Stimulated activated CD4-positive, alpha-beta T cell treated with anti-CD3 and anti-CD28 coated beads, Interleukin-1b, Interleukin-23, amount 100 ng/mL, for 4 hours (primary cell): ENCODE results near the gene MIPEP.
"Not testable (repeated sequence)": the region's sequence is repeated elsewhere in the genome, so short reads cannot be mapped to it uniquely, and the experiment has no call there.

Experiments used
- DNase-seq, 2 donors: peaks; one replicate each; pipeline ENCODE4 v3.0.0-alpha.2; 2020; ENCODE audit warnings: low read depth in 2 of 2

The MIPEP gene

GRCh38 chr13:23888658-23889614 lies at the start of gene MIPEP:
MIPEP (minus strand) TSS chr13:23889400; CDS start chr13:23889320, 80 bp downstream.
- peak; percentile 86 to 88 for DNase-seq

- no peak for DNase-seq
Observed at GRCh38 chr13:23934520-23934919, 45.3 kb upstream of the MIPEP start.

- DNase-seq = no peak
Observed at GRCh38 chr13:23928985-23929384, 39.8 kb upstream of the MIPEP start.

- DNase-seq = no peak
Observed at GRCh38 chr13:23923031-23923430, 33.8 kb upstream of the MIPEP start.

GRCh38 chr13:23922005-23922932 lies 33.1 kb upstream of the MIPEP start:
- no peak for DNase-seq

GRCh38 chr13:23921451-23921888 lies 32.3 kb upstream of the MIPEP start:
- no peak for DNase-seq

GRCh38 chr13:23919006-23919405 lies 29.8 kb upstream of the MIPEP start:
- no peak for DNase-seq

GRCh38 chr13:23918208-23918607 lies 29.0 kb upstream of the MIPEP start:
- no peak for DNase-seq

GRCh38 chr13:23915308-23915707 lies 26.1 kb upstream of the MIPEP start:
- DNase-seq = no peak

- no peak for DNase-seq
Observed at GRCh38 chr13:23912469-23912868, 23.3 kb upstream of the MIPEP start.

- no peak for DNase-seq
Observed at GRCh38 chr13:23909606-23910005, 20.4 kb upstream of the MIPEP start.

GRCh38 chr13:23905766-23906165 lies 16.6 kb upstream of the MIPEP start:
- DNase-seq = no peak

- no peak for DNase-seq
Observed at GRCh38 chr13:23903906-23904280, 14.7 kb upstream of the MIPEP start.

- no peak for DNase-seq
Observed at GRCh38 chr13:23902975-23903905, 14.0 kb upstream of the MIPEP start.

GRCh38 chr13:23901365-23901764 lies 12.2 kb upstream of the MIPEP start:
- no peak for DNase-seq

GRCh38 chr13:23899555-23899954 lies 10.4 kb upstream of the MIPEP start:
- peak in 1 of 2 donors; percentile 16 for DNase-seq

- DNase-seq = no peak
Observed at GRCh38 chr13:23898101-23898500, 8.9 kb upstream of the MIPEP start.

GRCh38 chr13:23897452-23897919 lies 8.3 kb upstream of the MIPEP start, which contains the start of gene C1QTNF9B:
C1QTNF9B (minus strand) TSS chr13:23897502.
- not testable (repeated sequence) for DNase-seq

- not testable (repeated sequence) for DNase-seq
Observed at GRCh38 chr13:23894746-23895145, 5.5 kb upstream of the MIPEP start.

GRCh38 chr13:23893791-23894190 lies 4.6 kb upstream of the MIPEP start:
- not testable (repeated sequence) for DNase-seq
